Measurements from ENCODE around the gene PPEF1. TPM values are rescaled to one million over a fixed set of nuclear protein-coding genes. Genes with fewer than 3 reads are reported as not detected.

The PPEF1 gene
- total RNA-seq, 1 experiment from 2014 or later: 1.2 TPM

- no peak for DNase-seq (ENCODE audit: low spot score)
- H3K36me3 ChIP-seq (ENCODE audit: insufficient read depth, low read length, poor library complexity, severe bottlenecking): no peaks in the 10 kb centered on the region
- no peaks in the 10 kb centered on the region for H3K9me3 ChIP-seq (ENCODE audit: low read depth, low read length, poor library complexity, severe bottlenecking)
- H3K4me1 ChIP-seq (ENCODE audit: insufficient read depth, low read length, poor library complexity, severe bottlenecking): no peaks in the 10 kb centered on the region
- TF ChIP-seq, protein P1, sequence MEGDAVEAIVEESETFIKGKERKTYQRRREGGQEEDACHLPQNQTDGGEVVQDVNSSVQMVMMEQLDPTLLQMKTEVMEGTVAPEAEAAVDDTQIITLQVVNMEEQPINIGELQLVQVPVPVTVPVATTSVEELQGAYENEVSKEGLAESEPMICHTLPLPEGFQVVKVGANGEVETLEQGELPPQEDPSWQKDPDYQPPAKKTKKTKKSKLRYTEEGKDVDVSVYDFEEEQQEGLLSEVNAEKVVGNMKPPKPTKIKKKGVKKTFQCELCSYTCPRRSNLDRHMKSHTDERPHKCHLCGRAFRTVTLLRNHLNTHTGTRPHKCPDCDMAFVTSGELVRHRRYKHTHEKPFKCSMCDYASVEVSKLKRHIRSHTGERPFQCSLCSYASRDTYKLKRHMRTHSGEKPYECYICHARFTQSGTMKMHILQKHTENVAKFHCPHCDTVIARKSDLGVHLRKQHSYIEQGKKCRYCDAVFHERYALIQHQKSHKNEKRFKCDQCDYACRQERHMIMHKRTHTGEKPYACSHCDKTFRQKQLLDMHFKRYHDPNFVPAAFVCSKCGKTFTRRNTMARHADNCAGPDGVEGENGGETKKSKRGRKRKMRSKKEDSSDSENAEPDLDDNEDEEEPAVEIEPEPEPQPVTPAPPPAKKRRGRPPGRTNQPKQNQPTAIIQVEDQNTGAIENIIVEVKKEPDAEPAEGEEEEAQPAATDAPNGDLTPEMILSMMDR (conservative IDR thresholded peaks at IDR 0.05; ENCODE audit: low read depth, low read length): no peak
- TF ChIP-seq EZH2 (IDR thresholded peaks at IDR 0.05; ENCODE audit: borderline replicate concordance, low read depth, low read length, poor library complexity, severe bottlenecking): no peak
- H3K4me3 ChIP-seq (ENCODE audit: low read depth, low read length, poor library complexity, severe bottlenecking): no peak overlapping the region
- BruUV-seq (replicated peaks): no TSS peak
- ChIA-PET CTCF (no interaction called here), POLR2A (ENCODE audit: low non-redundant PET) (no interaction called here)
- intact Hi-C loops (cut with micrococcal nuclease; ENCODE audit: unreplicated experiment): no loop called here
- H3K27me3 ChIP-seq (replicated peaks; ENCODE audit: insufficient read depth, low read depth, low read length, poor library complexity): no peaks in the 10 kb centered on the region
- no peak overlapping the region for H3K27ac ChIP-seq (ENCODE audit: low read depth, low read length, poor library complexity, severe bottlenecking)
Measured at GRCh38 chrX:18753631-18754030, 46.2 kb downstream of the PPEF1 start.

- no peak overlapping the region for H3K4me3 ChIP-seq (ENCODE audit: low read depth, low read length, poor library complexity, severe bottlenecking)
- no peaks in the 10 kb centered on the region for H3K36me3 ChIP-seq (ENCODE audit: insufficient read depth, low read length, poor library complexity, severe bottlenecking)
- H3K9me3 ChIP-seq (ENCODE audit: low read depth, low read length, poor library complexity, severe bottlenecking): no peaks in the 10 kb centered on the region
- H3K4me1 ChIP-seq (ENCODE audit: insufficient read depth, low read length, poor library complexity, severe bottlenecking): no peaks in the 10 kb centered on the region
- ChIA-PET CTCF (no interaction called here), POLR2A (ENCODE audit: low non-redundant PET) (no interaction called here)
- no peaks in the 10 kb centered on the region for H3K27me3 ChIP-seq (replicated peaks; ENCODE audit: insufficient read depth, low read depth, low read length, poor library complexity)
- TF ChIP-seq, protein P1 (conservative IDR thresholded peaks at IDR 0.05; ENCODE audit: low read depth, low read length): no peak
- TF ChIP-seq EZH2 (IDR thresholded peaks at IDR 0.05; ENCODE audit: borderline replicate concordance, low read depth, low read length, poor library complexity, severe bottlenecking): no peak
- no peak overlapping the region for H3K27ac ChIP-seq (ENCODE audit: low read depth, low read length, poor library complexity, severe bottlenecking)
- no TSS peak for BruUV-seq (replicated peaks)
- intact Hi-C loops (cut with micrococcal nuclease; ENCODE audit: unreplicated experiment): no loop called here
- peak; percentile 21 for DNase-seq (ENCODE audit: low spot score)
Measured at GRCh38 chrX:18755651-18756050, 48.2 kb downstream of the PPEF1 start.

DNA sequence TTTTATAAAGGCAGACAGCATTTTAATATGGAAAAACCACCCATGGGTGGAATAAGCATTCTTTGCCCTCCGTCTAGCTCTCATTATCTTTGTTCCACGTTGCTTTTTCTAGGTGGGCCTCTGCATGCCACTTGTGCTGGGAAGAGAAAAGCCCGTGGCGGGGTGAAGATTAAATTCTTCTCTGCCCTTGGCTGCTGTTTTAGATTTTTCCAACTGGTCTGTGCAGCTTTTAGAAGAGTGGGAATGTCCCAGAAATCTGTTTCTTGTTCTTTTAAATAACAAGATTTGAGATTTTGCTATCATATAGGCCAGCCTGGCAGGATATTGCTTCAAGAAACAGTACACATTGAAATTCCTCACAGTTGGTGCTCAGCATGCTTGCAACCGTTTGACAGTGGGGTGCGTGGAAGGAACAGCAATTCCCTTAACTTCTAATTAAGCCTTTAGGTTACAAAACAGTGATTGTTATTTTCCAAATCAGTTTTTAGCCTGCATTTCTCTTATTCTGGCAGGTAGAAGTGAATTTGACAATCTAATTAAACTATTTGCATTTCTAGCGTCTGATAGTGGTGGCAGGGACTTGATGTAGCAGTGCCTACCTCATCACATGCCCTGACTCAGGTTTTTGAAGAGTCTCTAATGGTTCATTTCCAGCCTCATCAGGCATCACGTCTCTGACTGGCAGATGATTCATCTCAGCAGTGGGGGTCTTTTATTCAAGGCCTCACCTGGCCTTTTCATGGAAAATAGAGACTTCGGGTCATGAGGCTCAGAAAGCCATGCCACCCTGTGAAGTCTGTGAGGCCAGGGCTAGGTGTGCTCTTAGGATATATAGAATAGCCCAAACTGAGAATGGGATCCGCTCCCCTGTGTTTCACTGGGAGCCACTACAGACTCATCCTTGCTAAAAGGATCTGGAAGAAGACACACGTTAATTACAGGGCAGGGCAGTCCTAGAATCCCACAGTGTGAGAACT lies 50.8 kb downstream of the PPEF1 start:
- BruUV-seq (replicated peaks): no TSS peak
- CTCF ChIA-PET: no interaction called here
- no peaks in the 10 kb centered on the region for H3K36me3 ChIP-seq (ENCODE audit: insufficient read depth, low read length, poor library complexity, severe bottlenecking)
- no peaks in the 10 kb centered on the region for H3K9me3 ChIP-seq (ENCODE audit: low read depth, low read length, poor library complexity, severe bottlenecking)
- H3K4me1 ChIP-seq (ENCODE audit: insufficient read depth, low read length, poor library complexity, severe bottlenecking): no peaks in the 10 kb centered on the region
- no peak overlapping the region for H3K4me3 ChIP-seq (ENCODE audit: low read depth, low read length, poor library complexity, severe bottlenecking)
- intact Hi-C loops (cut with micrococcal nuclease; ENCODE audit: unreplicated experiment): no loop called here
- POLR2A ChIA-PET (ENCODE audit: low non-redundant PET): no interaction called here
- DNase-seq (ENCODE audit: low spot score): no peak
- H3K27me3 ChIP-seq (replicated peaks; ENCODE audit: insufficient read depth, low read depth, low read length, poor library complexity): no peaks in the 10 kb centered on the region
- TF ChIP-seq EZH2 (IDR thresholded peaks at IDR 0.05; ENCODE audit: borderline replicate concordance, low read depth, low read length, poor library complexity, severe bottlenecking): no peak
- TF ChIP-seq, protein P1 (conservative IDR thresholded peaks at IDR 0.05; ENCODE audit: low read depth, low read length): no peak
- H3K27ac ChIP-seq (ENCODE audit: low read depth, low read length, poor library complexity, severe bottlenecking): no peak overlapping the region
